GM12892 (cell line): ENCODE measurements around the gene RBSN.

Source experiments
- POLR2A ChIP-seq: IDR thresholded peaks from 2 replicates; pipeline ENCODE4 v1.6.1; 2011; ENCODE audit warnings: low read depth, low read length, control low read depth
- POLR2AphosphoS5 ChIP-seq: IDR thresholded peaks from 2 replicates; pipeline ENCODE4 v1.6.1; 2011; ENCODE audit warnings: low read depth, low read length, control low read depth
- TAF1 ChIP-seq: IDR thresholded peaks from 2 replicates; pipeline ENCODE4 v1.6.1; 2011; ENCODE audit warnings: low read depth, mild to moderate bottlenecking, control low read depth, low read length, borderline replicate concordance

- TF ChIP-seq POLR2AphosphoS5 (no peak), TAF1 (no peak), POLR2A (no peak)
Measured at GRCh38 chr3:15060029-15060428, 38.9 kb downstream of the RBSN start.
